ENCODE results near the gene TTC7B.
A peak's percentile ranks its signal among the peaks of the same experiment; 100 is the strongest.
"Not testable (repeated sequence)": the region's sequence is repeated elsewhere in the genome, so short reads cannot be mapped to it uniquely, and the experiment has no call there.

The TTC7B gene

GRCh38 chr14:90544971-90545370 lies 271.3 kb downstream of the TTC7B start:
- no peak for DNase-seq (ENCODE audit: low read depth)

- no peak for DNase-seq (ENCODE audit: low read depth)
Observed at GRCh38 chr14:90544566-90544965, 271.7 kb downstream of the TTC7B start.

- no peak for DNase-seq (ENCODE audit: low read depth)
Observed at GRCh38 chr14:90543876-90544275, 272.4 kb downstream of the TTC7B start.

- DNase-seq (ENCODE audit: low read depth) = no peak
Observed at GRCh38 chr14:90541076-90541634, 275.1 kb downstream of the TTC7B start.

GRCh38 chr14:90540437-90540836 lies 275.8 kb downstream of the TTC7B start:
- no peak for DNase-seq (ENCODE audit: low read depth)

- no peak for DNase-seq (ENCODE audit: low read depth)
Observed at GRCh38 chr14:90539996-90540395, 276.2 kb downstream of the TTC7B start.

- no peak for DNase-seq (ENCODE audit: low read depth)
Observed at GRCh38 chr14:90539496-90539775, 276.8 kb downstream of the TTC7B start.

- DNase-seq (ENCODE audit: low read depth) = no peak
Observed at GRCh38 chr14:90538716-90539495, 277.3 kb downstream of the TTC7B start.

GRCh38 chr14:90538095-90538494 lies 278.1 kb downstream of the TTC7B start:
- DNase-seq (ENCODE audit: low read depth) = no peak

GRCh38 chr14:90536511-90537191 lies 279.6 kb downstream of the TTC7B start:
- DNase-seq (ENCODE audit: low read depth) = no peak

GRCh38 chr14:90536092-90536491 lies 280.1 kb downstream of the TTC7B start:
- DNase-seq (ENCODE audit: low read depth) = no peak

GRCh38 chr14:90535556-90536090 lies 280.6 kb downstream of the TTC7B start:
- no peak for DNase-seq (ENCODE audit: low read depth)

- no peak for DNase-seq (ENCODE audit: low read depth)
Observed at GRCh38 chr14:90534838-90535555, 281.2 kb downstream of the TTC7B start.

- peak; percentile 69 for DNase-seq (ENCODE audit: low read depth)
Observed at GRCh38 chr14:90534091-90534837, 282.0 kb downstream of the TTC7B start.

GRCh38 chr14:90533591-90534021 lies 282.6 kb downstream of the TTC7B start:
- DNase-seq (ENCODE audit: low read depth) = no peak

- no peak for DNase-seq (ENCODE audit: low read depth)
Observed at GRCh38 chr14:90532826-90533525, 283.3 kb downstream of the TTC7B start.

- DNase-seq (ENCODE audit: low read depth) = no peak
Observed at GRCh38 chr14:90531497-90531896, 284.7 kb downstream of the TTC7B start.

- DNase-seq (ENCODE audit: low read depth) = no peak
Observed at GRCh38 chr14:90530523-90530922, 285.7 kb downstream of the TTC7B start.

GRCh38 chr14:90527978-90528377 lies 288.3 kb downstream of the TTC7B start:
- no peak for DNase-seq (ENCODE audit: low read depth)

GRCh38 chr14:90526536-90526935 lies 289.7 kb downstream of the TTC7B start:
- not testable (repeated sequence) for DNase-seq (ENCODE audit: low read depth)
